ENCODE results near the gene GPR153. TPM values are rescaled to one million over a fixed set of nuclear protein-coding genes. Genes with fewer than 3 reads are reported as not detected.
A peak's percentile ranks its signal among the peaks of the same experiment; 100 is the strongest.

The GPR153 gene
- total and polyA plus RNA-seq, 10 donors = 2.1 to 26.6 (median 12.4) TPM

GRCh38 chr1:6282577-6283270 is 21.8 kb upstream of the GPR153 start:
- no peak for DNase-seq
- no peak overlapping the region for H3K27ac ChIP-seq
- WGBS, 5 donors = 91 to 98% (median 94%) methylated on average over 17 of the region's 17 CpGs
- TF ChIP-seq POLR2A (IDR thresholded peaks at IDR 0.05) (no peak), POLR2AphosphoS5 (IDR thresholded peaks at IDR 0.05) (no peak), CTCF (IDR thresholded peaks at IDR 0.05 in 8 of 11, conservative IDR thresholded peaks at IDR 0.05 in 3 of 11) (no peak)
- H3K9me3 ChIP-seq = no peaks in the 10 kb centered on the region
- no peaks in the 10 kb centered on the region for H3K36me3 ChIP-seq
- no peak overlapping the region for H3K4me3 ChIP-seq
- H3K27me3 ChIP-seq (replicated peaks in 1 of 7) = no peaks in the 10 kb centered on the region
- intact Hi-C loops (cut with DNase I; ENCODE audit: low total_unique reads) = no loop called here
- peaks cover 0 to 37% (median 15%) of the 10 kb centered on the region in 6 donors for H3K4me1 ChIP-seq

GRCh38 chr1:6281511-6282402 is 20.9 kb upstream of the GPR153 start:
- intact Hi-C loops (cut with DNase I; ENCODE audit: low total_unique reads) = no loop called here
- Histone ChIP-seq H3K27ac (peak overlapping the region in 7 of 8 donors; percentile 19 to 65 (median 49)), H3K4me3 (no peak overlapping the region), H3K36me3 (no peaks in the 10 kb centered on the region), H3K27me3 (replicated peaks in 1 of 7) (no peaks in the 10 kb centered on the region), H3K4me1 (peaks cover 2 to 41% (median 17%) of the 10 kb centered on the region in 6 donors), H3K9me3 (no peaks in the 10 kb centered on the region)
- no peak for DNase-seq
- TF ChIP-seq CTCF (IDR thresholded peaks at IDR 0.05 in 8 of 11, conservative IDR thresholded peaks at IDR 0.05 in 3 of 11) (no peak), POLR2A (IDR thresholded peaks at IDR 0.05) (no peak), POLR2AphosphoS5 (IDR thresholded peaks at IDR 0.05) (no peak)
- 77 to 84% (median 82%) methylated on average over 12 to 19 of the region's 19 CpGs for WGBS, 5 donors

- intact Hi-C loops (cut with DNase I; ENCODE audit: low total_unique reads) = no loop called here
- Histone ChIP-seq H3K4me3 (peak overlapping the region in 1 of 8 donors; percentile 7), H3K36me3 (no peaks in the 10 kb centered on the region), H3K4me1 (peaks cover 4 to 49% (median 22%) of the 10 kb centered on the region in 6 donors), H3K9me3 (no peaks in the 10 kb centered on the region), H3K27ac (peak overlapping the region in 7 of 8 donors; percentile 19 to 65 (median 49)), H3K27me3 (replicated peaks in 1 of 7) (no peaks in the 10 kb centered on the region)
- peak; percentile 86 for DNase-seq
- 66 to 81% (median 73%) methylated on average over 16 to 33 of the region's 33 CpGs for WGBS, 5 donors
- TF ChIP-seq CTCF (IDR thresholded peaks at IDR 0.05 in 8 of 11, conservative IDR thresholded peaks at IDR 0.05 in 3 of 11) = peak; percentile 30 to 71 (median 53)
- TF ChIP-seq POLR2AphosphoS5 (IDR thresholded peaks at IDR 0.05) = peak; percentile 31 to 71 (median 58)
- TF ChIP-seq POLR2A (IDR thresholded peaks at IDR 0.05) = no peak
Measured at GRCh38 chr1:6280761-6281451, 20.0 kb upstream of the GPR153 start.
